Effector memory CD8-positive, alpha-beta T cell (primary cell): ENCODE measurements around the gene ARRB2.

Experiments
- ATAC-seq: fragments of 150-1000 bp; cut with Tn5 transposase; replicated peaks from 2 replicates; pipeline ENCODE4 v1.10.0; 2021; ENCODE audit warnings: mild to moderate bottlenecking, moderate library complexity
- DNase-seq, 3 experiments: peaks; one replicate each; pipeline ENCODE4 v3.0.0; 2021
- H3K27ac Mint-ChIP-seq, 2 donors: one replicate each; pipeline ENCODE4 v1.8.0; 2022; ENCODE audit warnings: mild to moderate bottlenecking in 2 of 2, mixed read lengths in 2 of 2, moderate library complexity in 2 of 2
- H3K27me3 Mint-ChIP-seq, 2 donors: one replicate each; pipeline ENCODE4 v1.8.0; 2022; ENCODE audit warnings: mixed read lengths in 2 of 2
- H3K36me3 Mint-ChIP-seq: one replicate; pipeline ENCODE4 v1.8.0; 2022; ENCODE audit warnings: mild to moderate bottlenecking, moderate library complexity, mixed read lengths; ENCODE audit not compliant: insufficient read depth
- H3K4me1 Mint-ChIP-seq, 2 donors: one replicate each; pipeline ENCODE4 v1.8.0; 2022; ENCODE audit warnings: low read depth in 2 of 2, mixed read lengths in 2 of 2
- H3K4me3 Mint-ChIP-seq, 2 donors: one replicate each; pipeline ENCODE4 v1.8.0; 2022; ENCODE audit warnings: mild to moderate bottlenecking in 2 of 2, mixed read lengths in 2 of 2, moderate library complexity in 2 of 2
- H3K9me3 Mint-ChIP-seq, 2 donors: one replicate each; pipeline ENCODE4 v1.8.0; 2022; ENCODE audit warnings: mixed read lengths in 2 of 2
- total RNA-seq, 9 experiments: gene quantifications; one replicate each; lab custom pipeline; 2026; lab: John Stamatoyannopoulos, UW

Gene ARRB2
- 50.1 to 195 (median 134) reads per million in 9 experiments for total RNA-seq

- Mint-ChIP-seq H3K9me3 (no peaks in the 10 kb centered on the region), H3K27me3 (no peaks in the 10 kb centered on the region), H3K4me1 (peaks cover 34 to 41% of the 10 kb centered on the region in 2 donors), H3K4me3 (peak within 1 kb of the TSS; percentile 95 to 96), H3K36me3 (peaks cover 21% of the 10 kb centered on the region), H3K27ac (peak within 1 kb of the TSS; percentile 89 to 94)
- peak; percentile 95 to 97 (median 96) for DNase-seq
- peak; percentile 77 for ATAC-seq
Observed at GRCh38 chr17:4709794-4710692, at the start of gene ARRB2. ARRB2 (plus strand) TSS chr17:4710632; CDS start chr17:4710722, 90 bp downstream.

DNA sequence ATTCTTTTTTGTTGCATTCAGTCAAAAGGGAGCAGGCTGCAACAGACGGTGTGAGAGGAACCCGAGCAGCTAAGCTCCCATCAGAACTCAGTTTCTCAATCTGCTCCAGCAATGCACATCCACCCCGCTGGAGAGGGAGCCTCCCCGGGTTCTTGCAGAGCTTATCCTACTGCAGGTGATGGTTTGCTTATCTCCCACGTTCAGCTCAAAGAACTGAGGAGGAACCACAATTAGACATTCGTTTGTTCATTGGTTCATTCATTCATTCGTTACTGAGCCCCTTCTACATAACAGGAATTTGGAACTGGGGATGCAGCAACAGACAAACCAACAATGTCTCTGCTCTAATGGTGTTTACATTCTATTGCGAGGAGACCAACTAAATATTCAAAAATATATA is 46.7 kb upstream of the ARRB2 start:
- Mint-ChIP-seq H3K36me3 (no peaks in the 10 kb centered on the region), H3K4me1 (no peaks in the 10 kb centered on the region), H3K4me3 (no peak overlapping the region), H3K27me3 (peaks cover 4 to 34% of the 10 kb centered on the region in 2 donors), H3K27ac (no peak overlapping the region), H3K9me3 (no peaks in the 10 kb centered on the region)
- ATAC-seq (no peak), DNase-seq (no peak)

- Mint-ChIP-seq H3K9me3 (no peaks in the 10 kb centered on the region), H3K4me1 (no peaks in the 10 kb centered on the region), H3K36me3 (no peaks in the 10 kb centered on the region), H3K27me3 (peaks cover 0 to 29% of the 10 kb centered on the region in 2 donors), H3K4me3 (no peak overlapping the region), H3K27ac (peak overlapping the region in 1 of 2 donors; percentile 44)
- ATAC-seq, result no peak
- no peak for DNase-seq
Observed at GRCh38 chr17:4664230-4664629, 46.2 kb upstream of the ARRB2 start.

- Mint-ChIP-seq H3K4me1 (no peaks in the 10 kb centered on the region), H3K9me3 (no peaks in the 10 kb centered on the region)
Observed at GRCh38 chr17:4665027-4665426, 45.4 kb upstream of the ARRB2 start.

GRCh38 chr17:4666296-4666695 is 44.1 kb upstream of the ARRB2 start:
- no peak overlapping the region for H3K27ac Mint-ChIP-seq
- peaks cover 6% of the 10 kb centered on the region for H3K36me3 Mint-ChIP-seq
- ATAC-seq, result no peak
- H3K4me3 Mint-ChIP-seq, result no peak overlapping the region
- peaks cover 0 to 19% of the 10 kb centered on the region in 2 donors for H3K27me3 Mint-ChIP-seq
- no peaks in the 10 kb centered on the region for H3K9me3 Mint-ChIP-seq
- no peaks in the 10 kb centered on the region for H3K4me1 Mint-ChIP-seq
- no peak for DNase-seq

More at GRCh38 chr17:4665027-4665426, 45.4 kb upstream of the ARRB2 start:
- Mint-ChIP-seq H3K27me3 (peaks cover 0 to 21% of the 10 kb centered on the region in 2 donors), H3K4me3 (no peak overlapping the region), H3K27ac (peak overlapping the region in 1 of 2 donors; percentile 52), H3K36me3 (no peaks in the 10 kb centered on the region)
- DNase-seq (no peak), ATAC-seq (no peak)

- DNase-seq, result no peak
- no peak overlapping the region for H3K27ac Mint-ChIP-seq
- ATAC-seq, result no peak
- H3K36me3 Mint-ChIP-seq, result peaks cover 6% of the 10 kb centered on the region
- H3K4me3 Mint-ChIP-seq, result no peak overlapping the region
- H3K9me3 Mint-ChIP-seq, result no peaks in the 10 kb centered on the region
- peaks cover 0 to 19% of the 10 kb centered on the region in 2 donors for H3K27me3 Mint-ChIP-seq
- H3K4me1 Mint-ChIP-seq, result no peaks in the 10 kb centered on the region
Observed at GRCh38 chr17:4667166-4667565, 43.3 kb upstream of the ARRB2 start.

DNA sequence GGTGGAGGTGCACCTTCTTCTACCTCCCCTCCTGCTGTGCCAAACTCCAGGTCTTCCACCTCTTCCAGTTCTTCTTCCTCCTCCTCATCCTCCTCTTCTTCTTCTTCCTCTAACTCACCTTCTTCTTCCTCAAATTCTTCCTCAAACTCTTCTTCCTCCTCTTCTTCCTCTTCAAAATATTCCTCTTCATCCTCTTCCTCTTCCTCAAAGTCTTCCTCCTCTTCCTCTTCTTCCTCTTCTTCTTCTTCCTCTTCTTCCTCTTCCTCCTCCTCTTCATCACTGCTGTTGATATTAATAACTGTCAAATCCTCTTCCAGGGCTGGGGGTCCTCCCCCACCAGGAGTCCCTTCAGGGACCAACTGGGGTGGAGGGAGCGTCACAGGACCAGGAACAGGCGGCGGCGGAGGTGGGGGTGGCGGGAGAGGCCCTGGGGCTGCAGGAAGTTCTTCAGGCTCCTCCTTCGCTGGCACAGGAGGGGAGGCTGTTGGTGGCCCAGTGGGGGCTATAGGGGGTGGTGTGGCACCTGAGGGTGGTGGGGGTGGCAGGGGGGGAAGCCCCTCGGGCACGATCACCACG is 38.3 kb upstream of the ARRB2 start:
- H3K4me1 Mint-ChIP-seq, result no peaks in the 10 kb centered on the region
- no peak for ATAC-seq

DNA sequence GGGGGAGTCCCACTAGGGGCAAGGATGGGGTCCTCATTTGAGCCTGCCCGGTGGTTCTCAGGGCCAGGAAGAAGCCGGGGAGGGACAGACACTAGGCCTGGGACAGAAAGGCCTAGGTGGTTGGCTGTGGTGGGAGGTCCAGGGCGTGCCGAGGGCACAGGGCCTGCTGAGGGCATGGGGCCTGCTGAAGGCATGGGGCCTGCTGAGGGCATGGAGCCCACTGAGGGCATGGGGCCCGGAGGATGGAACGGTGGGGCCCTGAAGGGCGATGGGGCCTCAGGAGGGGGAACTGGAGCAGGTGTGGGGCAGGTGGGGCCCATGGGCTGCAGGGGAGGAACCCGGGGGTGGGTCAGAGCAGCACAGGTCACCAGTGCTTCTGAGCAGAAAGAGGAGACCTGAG is 37.7 kb upstream of the ARRB2 start:
- Mint-ChIP-seq H3K9me3 (no peaks in the 10 kb centered on the region), H3K4me1 (no peaks in the 10 kb centered on the region), H3K27ac (no peak overlapping the region), H3K4me3 (no peak overlapping the region), H3K27me3 (no peaks in the 10 kb centered on the region), H3K36me3 (peaks cover 17% of the 10 kb centered on the region)
- DNase-seq, result no peak
- no peak for ATAC-seq

More for the DNA sequence above, 38.3 kb upstream of the ARRB2 start:
- H3K36me3 Mint-ChIP-seq, result peaks cover 13% of the 10 kb centered on the region
- H3K27me3 Mint-ChIP-seq, result no peaks in the 10 kb centered on the region
- DNase-seq, result no peak
- H3K9me3 Mint-ChIP-seq, result no peaks in the 10 kb centered on the region
- peak overlapping the region in 1 of 2 donors; percentile 1 for H3K27ac Mint-ChIP-seq
- no peak overlapping the region for H3K4me3 Mint-ChIP-seq

DNA sequence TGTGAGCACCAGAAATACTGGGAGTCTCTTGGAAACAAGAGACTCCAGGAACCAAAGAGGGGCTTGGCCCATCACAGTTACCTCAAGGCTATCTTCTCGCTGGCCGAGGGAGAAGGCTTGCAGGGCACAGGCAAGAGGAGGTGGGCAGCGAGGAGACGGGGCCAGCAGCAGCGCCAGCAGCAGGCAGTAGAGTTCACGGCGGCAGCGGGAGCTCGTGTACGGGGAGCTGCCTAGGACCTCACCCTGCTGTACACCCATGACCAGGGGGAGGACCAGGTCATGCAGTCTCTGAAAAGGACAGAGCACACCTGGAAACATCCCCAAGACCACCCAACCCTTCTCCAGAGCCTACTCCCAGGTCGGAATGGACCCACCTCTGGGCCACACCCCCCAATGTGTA is 37.3 kb upstream of the ARRB2 start:
- ATAC-seq, result no peak
- Mint-ChIP-seq H3K4me3 (no peak overlapping the region), H3K27me3 (no peaks in the 10 kb centered on the region), H3K36me3 (peaks cover 21% of the 10 kb centered on the region), H3K4me1 (no peaks in the 10 kb centered on the region), H3K27ac (no peak overlapping the region), H3K9me3 (no peaks in the 10 kb centered on the region)
- no peak for DNase-seq

DNA sequence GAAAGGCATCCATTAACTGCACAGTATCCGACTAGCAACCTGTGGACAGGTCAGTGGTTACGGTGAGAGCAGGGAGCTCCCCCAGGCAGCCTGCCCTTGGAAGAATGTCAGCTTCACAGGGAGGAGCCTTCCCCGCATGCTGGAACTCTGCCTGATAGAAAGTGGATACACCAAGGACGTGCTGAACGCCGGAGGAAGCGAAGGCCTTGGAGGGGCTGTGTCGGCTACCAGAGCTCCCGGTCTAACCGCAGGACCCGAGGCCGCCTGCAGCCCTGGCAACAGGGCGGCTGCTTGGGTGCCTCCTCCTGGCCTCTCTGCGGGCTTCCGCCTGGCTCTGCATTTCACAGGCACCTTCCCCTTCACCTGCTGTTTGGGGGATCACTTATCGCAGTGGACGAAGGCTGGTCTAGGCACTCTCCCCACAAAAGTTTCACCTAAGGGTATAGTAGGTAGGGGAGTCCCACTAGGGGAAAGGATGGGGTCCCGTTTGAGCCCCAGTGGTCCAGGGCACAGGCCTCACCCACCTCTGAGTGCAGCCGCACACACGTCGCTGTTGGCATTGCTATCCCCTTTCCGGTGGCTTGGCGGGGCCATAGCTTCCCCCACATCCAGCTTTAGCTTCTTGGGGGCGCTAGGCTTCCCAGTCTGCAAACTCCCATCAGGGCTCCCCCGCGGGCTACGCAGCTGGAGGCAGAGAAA is 36.3 kb upstream of the ARRB2 start:
- Mint-ChIP-seq H3K27ac (no peak overlapping the region), H3K4me3 (no peak overlapping the region), H3K36me3 (peaks cover 21% of the 10 kb centered on the region), H3K4me1 (no peaks in the 10 kb centered on the region), H3K9me3 (no peaks in the 10 kb centered on the region), H3K27me3 (no peaks in the 10 kb centered on the region)
- DNase-seq, result no peak
- no peak for ATAC-seq

DNA sequence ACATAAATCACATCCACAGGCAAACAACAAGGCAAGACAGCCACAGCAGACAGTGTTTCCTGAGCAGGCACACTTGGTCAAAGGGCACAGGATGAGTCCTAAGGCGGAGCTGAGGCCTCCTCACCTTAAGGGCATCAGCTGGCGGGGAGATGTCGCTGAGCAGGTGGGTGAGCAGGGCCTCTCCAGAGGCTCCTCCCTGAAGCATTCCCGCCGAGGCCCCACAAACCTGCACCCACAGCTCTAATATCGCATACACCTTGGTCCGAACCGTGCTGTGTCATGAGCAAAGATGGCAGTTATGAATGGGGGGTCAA is 35.8 kb upstream of the ARRB2 start:
- no peaks in the 10 kb centered on the region for H3K27me3 Mint-ChIP-seq
- no peaks in the 10 kb centered on the region for H3K9me3 Mint-ChIP-seq
- H3K27ac Mint-ChIP-seq, result no peak overlapping the region
- peaks cover 21% of the 10 kb centered on the region for H3K36me3 Mint-ChIP-seq
- H3K4me3 Mint-ChIP-seq, result no peak overlapping the region
- DNase-seq (no peak), ATAC-seq (no peak)
- H3K4me1 Mint-ChIP-seq, result peaks cover 0 to 1% of the 10 kb centered on the region in 2 donors

DNA sequence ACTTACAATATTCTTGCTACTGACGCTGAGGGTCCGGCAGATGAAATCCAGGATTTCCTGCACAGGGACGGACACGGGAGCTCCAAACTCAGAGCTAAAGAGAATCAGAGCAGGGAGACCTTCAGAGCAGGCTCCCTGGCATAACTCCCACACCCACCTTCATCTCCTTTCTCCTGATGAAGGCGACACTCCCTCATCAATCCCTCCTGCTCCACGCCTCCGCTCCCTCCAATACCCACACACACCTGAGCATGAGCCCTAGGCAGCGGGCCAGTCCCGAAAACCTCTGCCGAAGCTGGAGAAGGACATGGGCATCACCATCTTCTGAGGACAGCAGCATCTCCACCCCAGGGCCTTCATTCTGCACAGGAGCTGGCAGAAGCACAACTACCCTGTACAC is 34.6 kb upstream of the ARRB2 start:
- Mint-ChIP-seq H3K36me3 (peaks cover 29% of the 10 kb centered on the region), H3K4me1 (peaks cover 0 to 5% of the 10 kb centered on the region in 2 donors), H3K27ac (peak overlapping the region in 1 of 2 donors; percentile 85), H3K27me3 (no peaks in the 10 kb centered on the region), H3K9me3 (no peaks in the 10 kb centered on the region), H3K4me3 (no peak overlapping the region)
- ATAC-seq, result no peak
- no peak for DNase-seq

- Mint-ChIP-seq H3K27me3 (no peaks in the 10 kb centered on the region), H3K4me3 (no peak overlapping the region), H3K9me3 (no peaks in the 10 kb centered on the region), H3K36me3 (peaks cover 34% of the 10 kb centered on the region), H3K4me1 (peaks cover 0 to 5% of the 10 kb centered on the region in 2 donors), H3K27ac (peak overlapping the region in 1 of 2 donors; percentile 52)
- ATAC-seq, result no peak
- DNase-seq, result no peak
Observed at GRCh38 chr17:4676791-4677190, 33.6 kb upstream of the ARRB2 start.
